Fibroblast of lung (primary cell): ENCODE results near the gene INPP5A.

Experiments used
- EZH2 ChIP-seq: IDR thresholded peaks from 2 replicates; pipeline ENCODE4 v1.5.1; 2012; ENCODE audit warnings: low read length, control low read depth, mild to moderate bottlenecking; ENCODE audit errors: missing control alignments
- TF ChIP-seq, protein P1 (sequence below), 2 donors: IDR thresholded peaks in 1 of 2; conservative IDR thresholded peaks in 1 of 2; 1 replicate in 1 of 2; 2 replicates in 1 of 2; pipeline ENCODE4 v1.5.1; 2011 to 2012; ENCODE audit warnings: low read length in 2 of 2, control low read depth in 1 of 2, inconsistent platforms in 1 of 2, low read depth in 1 of 2, mild to moderate bottlenecking in 1 of 2

DNA sequence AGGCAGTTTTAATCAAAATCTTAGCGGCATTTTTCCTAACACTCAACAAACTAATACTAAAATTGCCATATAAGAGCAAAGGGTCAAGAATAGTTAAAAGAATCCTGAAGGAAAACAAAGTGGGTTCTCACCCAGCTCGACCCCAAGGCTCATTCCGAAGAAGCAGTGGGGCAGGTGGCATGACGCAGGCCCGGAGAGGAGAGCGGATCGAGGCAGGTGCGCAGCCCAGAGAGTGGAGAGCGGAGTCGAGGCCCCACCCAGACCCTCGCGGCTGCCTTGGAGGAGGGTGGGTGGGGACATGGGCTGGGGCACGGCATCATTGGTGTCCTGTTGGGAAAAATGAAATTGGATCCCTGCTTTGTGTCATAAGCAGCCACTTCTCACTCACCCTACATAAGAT is 109.8 kb downstream of the INPP5A start:
- TF ChIP-seq, protein P1, sequence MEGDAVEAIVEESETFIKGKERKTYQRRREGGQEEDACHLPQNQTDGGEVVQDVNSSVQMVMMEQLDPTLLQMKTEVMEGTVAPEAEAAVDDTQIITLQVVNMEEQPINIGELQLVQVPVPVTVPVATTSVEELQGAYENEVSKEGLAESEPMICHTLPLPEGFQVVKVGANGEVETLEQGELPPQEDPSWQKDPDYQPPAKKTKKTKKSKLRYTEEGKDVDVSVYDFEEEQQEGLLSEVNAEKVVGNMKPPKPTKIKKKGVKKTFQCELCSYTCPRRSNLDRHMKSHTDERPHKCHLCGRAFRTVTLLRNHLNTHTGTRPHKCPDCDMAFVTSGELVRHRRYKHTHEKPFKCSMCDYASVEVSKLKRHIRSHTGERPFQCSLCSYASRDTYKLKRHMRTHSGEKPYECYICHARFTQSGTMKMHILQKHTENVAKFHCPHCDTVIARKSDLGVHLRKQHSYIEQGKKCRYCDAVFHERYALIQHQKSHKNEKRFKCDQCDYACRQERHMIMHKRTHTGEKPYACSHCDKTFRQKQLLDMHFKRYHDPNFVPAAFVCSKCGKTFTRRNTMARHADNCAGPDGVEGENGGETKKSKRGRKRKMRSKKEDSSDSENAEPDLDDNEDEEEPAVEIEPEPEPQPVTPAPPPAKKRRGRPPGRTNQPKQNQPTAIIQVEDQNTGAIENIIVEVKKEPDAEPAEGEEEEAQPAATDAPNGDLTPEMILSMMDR (conservative IDR thresholded peaks at IDR 0.05 in 1 of 2, IDR thresholded peaks at IDR 0.05 in 1 of 2; ENCODE audit: low read depth in 1 of 2, low read length in 2 of 2) = no peak
- TF ChIP-seq EZH2 = no peak
